Activated T-cell treated with anti-CD3 and anti-CD28 coated beads, Interleukin-2, amount 50 U/mL, for 4 hours (primary cell): Measurements from ENCODE around the gene ERG. TPM values are rescaled to one million over a fixed set of nuclear protein-coding genes. Genes with fewer than 3 reads are reported as not detected.

Experiments used
- ATAC-seq, 2 donors: fragments of 200-7000 bp; cut with Tn5 transposase; one replicate each; pipeline ENCODE4 v1.10.0; 2021
- DNase-seq: peaks from one replicate; pipeline ENCODE4 v3.0.0-alpha.2; 2020
- H3K27me3 Mint-ChIP-seq: one replicate; pipeline ENCODE4 v1.8.0; 2021; ENCODE audit warnings: low read depth, mixed read lengths
- H3K36me3 Mint-ChIP-seq: one replicate; pipeline ENCODE4 v1.8.0; 2022; ENCODE audit warnings: mixed read lengths; ENCODE audit not compliant: insufficient read depth
- H3K4me1 Mint-ChIP-seq: one replicate; pipeline ENCODE4 v1.8.0; 2021; ENCODE audit warnings: low read depth, mixed read lengths
- H3K4me3 Mint-ChIP-seq: one replicate; pipeline ENCODE4 v1.8.0; 2021; ENCODE audit warnings: mild to moderate bottlenecking, moderate library complexity, mixed read lengths
- H3K9me3 Mint-ChIP-seq: one replicate; pipeline ENCODE4 v1.8.0; 2021; ENCODE audit warnings: mixed read lengths
- total RNA-seq, 3 donors: library from RNA; stranded (reverse); gene quantifications; one replicate each; pipeline ENCODE4 v1.2.1, GENCODE V29; 2021

ERG gene
- total RNA-seq, 3 donors from 2014 or later: 0.18 TPM; not detected in 2

- DNase-seq (no peak), ATAC-seq (no peak)
- Mint-ChIP-seq H3K9me3 (no peaks in the 10 kb centered on the region), H3K27me3 (peaks cover 13% of the 10 kb centered on the region), H3K36me3 (no peaks in the 10 kb centered on the region), H3K4me1 (no peaks in the 10 kb centered on the region), H3K4me3 (no peak overlapping the region)
Observed at GRCh38 chr21:38389896-38390295, 108.4 kb downstream of the ERG start.

- Mint-ChIP-seq H3K27me3 (peaks cover 11% of the 10 kb centered on the region), H3K36me3 (no peaks in the 10 kb centered on the region), H3K4me3 (no peak overlapping the region), H3K4me1 (no peaks in the 10 kb centered on the region), H3K9me3 (no peaks in the 10 kb centered on the region)
- ATAC-seq (no peak), DNase-seq (no peak)
Observed at GRCh38 chr21:38389354-38389676, 109.0 kb downstream of the ERG start.

- Mint-ChIP-seq H3K4me3 (no peak overlapping the region), H3K9me3 (no peaks in the 10 kb centered on the region), H3K27me3 (peaks cover 13% of the 10 kb centered on the region), H3K36me3 (no peaks in the 10 kb centered on the region), H3K4me1 (no peaks in the 10 kb centered on the region)
- DNase-seq: no peak
- no peak for ATAC-seq
Observed at GRCh38 chr21:38388647-38389353, 109.5 kb downstream of the ERG start.

- Mint-ChIP-seq H3K4me1 (no peaks in the 10 kb centered on the region), H3K9me3 (no peaks in the 10 kb centered on the region), H3K27me3 (peaks cover 15% of the 10 kb centered on the region)
Observed at GRCh38 chr21:38388203-38388602, 110.1 kb downstream of the ERG start.

GRCh38 chr21:38386967-38387366 is 111.3 kb downstream of the ERG start:
- Mint-ChIP-seq H3K36me3 (no peaks in the 10 kb centered on the region), H3K9me3 (no peaks in the 10 kb centered on the region), H3K4me1 (no peaks in the 10 kb centered on the region), H3K4me3 (no peak overlapping the region), H3K27me3 (peaks cover 10% of the 10 kb centered on the region)
- DNase-seq (no peak), ATAC-seq (no peak)

More at GRCh38 chr21:38388203-38388602, 110.1 kb downstream of the ERG start:
- DNase-seq: no peak
- H3K36me3 Mint-ChIP-seq: no peaks in the 10 kb centered on the region
- no peak overlapping the region for H3K4me3 Mint-ChIP-seq
- no peak for ATAC-seq

- H3K9me3 Mint-ChIP-seq: no peaks in the 10 kb centered on the region
- ATAC-seq (no peak), DNase-seq (no peak)
- no peaks in the 10 kb centered on the region for H3K4me1 Mint-ChIP-seq
- H3K36me3 Mint-ChIP-seq: no peaks in the 10 kb centered on the region
- H3K27me3 Mint-ChIP-seq: peaks cover 10% of the 10 kb centered on the region
- no peak overlapping the region for H3K4me3 Mint-ChIP-seq
Observed at GRCh38 chr21:38385427-38386175, 112.7 kb downstream of the ERG start.

GRCh38 chr21:38384675-38385426 is 113.4 kb downstream of the ERG start:
- no peak for DNase-seq
- no peaks in the 10 kb centered on the region for H3K36me3 Mint-ChIP-seq
- ATAC-seq: no peak
- H3K9me3 Mint-ChIP-seq: no peaks in the 10 kb centered on the region
- no peak overlapping the region for H3K4me3 Mint-ChIP-seq
- H3K27me3 Mint-ChIP-seq: peaks cover 12% of the 10 kb centered on the region
- no peaks in the 10 kb centered on the region for H3K4me1 Mint-ChIP-seq

GRCh38 chr21:38384238-38384560 is 114.1 kb downstream of the ERG start:
- DNase-seq (no peak), ATAC-seq (no peak)
- Mint-ChIP-seq H3K27me3 (peaks cover 12% of the 10 kb centered on the region), H3K4me1 (no peaks in the 10 kb centered on the region), H3K9me3 (no peaks in the 10 kb centered on the region), H3K4me3 (no peak overlapping the region), H3K36me3 (no peaks in the 10 kb centered on the region)

GRCh38 chr21:38383411-38384237 is 114.7 kb downstream of the ERG start:
- no peak for ATAC-seq
- DNase-seq: no peak
- Mint-ChIP-seq H3K27me3 (peaks cover 12% of the 10 kb centered on the region), H3K4me1 (no peaks in the 10 kb centered on the region), H3K9me3 (no peaks in the 10 kb centered on the region), H3K4me3 (no peak overlapping the region), H3K36me3 (no peaks in the 10 kb centered on the region)

- H3K36me3 Mint-ChIP-seq: no peaks in the 10 kb centered on the region
- H3K4me1 Mint-ChIP-seq: no peaks in the 10 kb centered on the region
- H3K27me3 Mint-ChIP-seq: peaks cover 12% of the 10 kb centered on the region
- DNase-seq (no peak), ATAC-seq (no peak)
- no peaks in the 10 kb centered on the region for H3K9me3 Mint-ChIP-seq
- H3K4me3 Mint-ChIP-seq: no peak overlapping the region
Observed at GRCh38 chr21:38380481-38381137, 117.7 kb downstream of the ERG start.

GRCh38 chr21:38379147-38379546 is 119.1 kb downstream of the ERG start:
- Mint-ChIP-seq H3K36me3 (no peaks in the 10 kb centered on the region), H3K4me1 (no peaks in the 10 kb centered on the region)

GRCh38 chr21:38377165-38378088 is 120.8 kb downstream of the ERG start:
- no peak for ATAC-seq
- Mint-ChIP-seq H3K4me1 (no peaks in the 10 kb centered on the region), H3K27me3 (peaks cover 13% of the 10 kb centered on the region), H3K36me3 (no peaks in the 10 kb centered on the region), H3K9me3 (peaks cover 6% of the 10 kb centered on the region), H3K4me3 (no peak overlapping the region)
- no peak for DNase-seq

More at GRCh38 chr21:38379147-38379546, 119.1 kb downstream of the ERG start:
- Mint-ChIP-seq H3K4me3 (no peak overlapping the region), H3K27me3 (peaks cover 11% of the 10 kb centered on the region), H3K9me3 (peaks cover under 1% of the 10 kb centered on the region)
- DNase-seq (no peak), ATAC-seq (no peak)

- no peaks in the 10 kb centered on the region for H3K4me1 Mint-ChIP-seq
- H3K36me3 Mint-ChIP-seq: no peaks in the 10 kb centered on the region
- H3K9me3 Mint-ChIP-seq: peaks cover 6% of the 10 kb centered on the region
- DNase-seq: no peak
- no peak for ATAC-seq
- H3K4me3 Mint-ChIP-seq: no peak overlapping the region
- peaks cover 13% of the 10 kb centered on the region for H3K27me3 Mint-ChIP-seq
Observed at GRCh38 chr21:38376693-38377092, 121.6 kb downstream of the ERG start.
